ENCODE measurements around the gene OVCA2. TPM values are rescaled to one million over a fixed set of nuclear protein-coding genes. Genes with fewer than 3 reads are reported as not detected.

OVCA2 gene
- polyA plus RNA-seq, 1 donor (not counting 4 experiments of a cell fraction or from before 2014, with no cell fraction given), result 41.2 TPM

GRCh38 chr17:2042933-2043332 is 1.1 kb downstream of the OVCA2 start:
- Histone ChIP-seq H3K79me2 (ENCODE audit: control insufficient read depth, insufficient read depth, low read length) (peaks cover 16% of the 10 kb centered on the region), H3K36me3 (ENCODE audit: control insufficient read depth in 2 of 2, extremely low read depth in 1 of 2, insufficient read depth in 2 of 2, low read length in 2 of 2) (peaks cover 8 to 19% of the 10 kb centered on the region in 2 experiments), H3K4me3 (ENCODE audit: control insufficient read depth in 2 of 3, extremely low read depth in 1 of 3, insufficient read depth in 2 of 3, low read depth in 1 of 3, low read length in 3 of 3) (peak overlapping the region; percentile 63 to 79 (median 72)), H3K9me1 (ENCODE audit: control insufficient read depth, extremely low read depth, insufficient read depth, low read length) (peaks cover 3% of the 10 kb centered on the region), H4K20me1 (ENCODE audit: control insufficient read depth, extremely low read depth, insufficient read depth, low read length) (peaks cover 6% of the 10 kb centered on the region), H3K27ac (ENCODE audit: control insufficient read depth, insufficient read depth, low read length) (peak overlapping the region; percentile 76), H3K4me1 (ENCODE audit: control insufficient read depth, extremely low read depth, insufficient read depth, low read length) (peaks cover 31% of the 10 kb centered on the region), H2AFZ (ENCODE audit: control insufficient read depth, low read length) (no peak overlapping the region), H3K27me3 (ENCODE audit: control insufficient read depth, extremely low read depth, insufficient read depth, low read length) (no peaks in the 10 kb centered on the region), H3K9ac (ENCODE audit: control insufficient read depth, extremely low read depth, insufficient read depth, low read length) (peak overlapping the region; percentile 81), H3K9me3 (ENCODE audit: control insufficient read depth, low read depth, low read length) (no peaks in the 10 kb centered on the region), H3K4me2 (ENCODE audit: control insufficient read depth, extremely low read depth, insufficient read depth, low read depth, low read length) (peak overlapping the region; percentile 71)
- FAIRE-seq (peak; percentile 17), DNase-seq (ENCODE audit: low read depth, low spot score) (no peak)
- dilution Hi-C loops (cut with MboI; ENCODE audit: extremely low pct_ligation_motif_present, low sequenced_read_pairs), result no loop called here
- TF ChIP-seq EZH2 (IDR thresholded peaks at IDR 0.05; ENCODE audit: low read length), result no peak
- TF ChIP-seq, protein P1, sequence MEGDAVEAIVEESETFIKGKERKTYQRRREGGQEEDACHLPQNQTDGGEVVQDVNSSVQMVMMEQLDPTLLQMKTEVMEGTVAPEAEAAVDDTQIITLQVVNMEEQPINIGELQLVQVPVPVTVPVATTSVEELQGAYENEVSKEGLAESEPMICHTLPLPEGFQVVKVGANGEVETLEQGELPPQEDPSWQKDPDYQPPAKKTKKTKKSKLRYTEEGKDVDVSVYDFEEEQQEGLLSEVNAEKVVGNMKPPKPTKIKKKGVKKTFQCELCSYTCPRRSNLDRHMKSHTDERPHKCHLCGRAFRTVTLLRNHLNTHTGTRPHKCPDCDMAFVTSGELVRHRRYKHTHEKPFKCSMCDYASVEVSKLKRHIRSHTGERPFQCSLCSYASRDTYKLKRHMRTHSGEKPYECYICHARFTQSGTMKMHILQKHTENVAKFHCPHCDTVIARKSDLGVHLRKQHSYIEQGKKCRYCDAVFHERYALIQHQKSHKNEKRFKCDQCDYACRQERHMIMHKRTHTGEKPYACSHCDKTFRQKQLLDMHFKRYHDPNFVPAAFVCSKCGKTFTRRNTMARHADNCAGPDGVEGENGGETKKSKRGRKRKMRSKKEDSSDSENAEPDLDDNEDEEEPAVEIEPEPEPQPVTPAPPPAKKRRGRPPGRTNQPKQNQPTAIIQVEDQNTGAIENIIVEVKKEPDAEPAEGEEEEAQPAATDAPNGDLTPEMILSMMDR (optimal IDR thresholded peaks at IDR 0.05 in 1 of 3, IDR thresholded peaks at IDR 0.05 in 1 of 3, conservative IDR thresholded peaks at IDR 0.05 in 1 of 3; ENCODE audit: extremely low read depth in 1 of 3, insufficient read depth in 2 of 3, low read length in 3 of 3), result no peak

DNA sequence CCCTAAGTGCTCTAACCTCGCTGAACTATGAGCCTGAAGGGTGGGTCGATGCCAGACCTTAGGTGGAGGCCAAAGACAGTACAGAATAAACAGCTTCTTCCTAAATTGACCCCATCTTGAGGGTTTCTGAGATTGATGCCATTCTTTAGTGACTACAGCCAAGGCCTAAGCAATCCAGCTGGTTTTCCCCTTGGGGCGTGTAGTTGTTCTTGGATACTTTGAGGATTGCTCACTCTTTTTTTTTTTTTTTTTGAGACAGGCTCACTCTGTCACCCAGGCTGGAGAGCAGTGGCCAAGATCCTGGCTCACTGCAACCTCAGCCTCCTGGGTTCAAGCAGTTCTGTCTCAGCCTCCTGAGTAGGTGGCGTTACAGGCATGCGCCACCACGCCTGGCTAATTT is 2.0 kb downstream of the OVCA2 start:
- Histone ChIP-seq H3K36me3 (ENCODE audit: control insufficient read depth in 2 of 2, extremely low read depth in 1 of 2, insufficient read depth in 2 of 2, low read length in 2 of 2) (peaks cover 8 to 19% of the 10 kb centered on the region in 2 experiments), H3K4me1 (ENCODE audit: control insufficient read depth, extremely low read depth, insufficient read depth, low read length) (peaks cover 31% of the 10 kb centered on the region), H3K27me3 (ENCODE audit: control insufficient read depth, extremely low read depth, insufficient read depth, low read length) (no peaks in the 10 kb centered on the region), H2AFZ (ENCODE audit: control insufficient read depth, low read length) (no peak overlapping the region), H3K4me3 (ENCODE audit: control insufficient read depth in 2 of 3, extremely low read depth in 1 of 3, insufficient read depth in 2 of 3, low read depth in 1 of 3, low read length in 3 of 3) (peak overlapping the region in 1 of 3 experiments; percentile 1), H3K9me1 (ENCODE audit: control insufficient read depth, extremely low read depth, insufficient read depth, low read length) (peaks cover 3% of the 10 kb centered on the region), H4K20me1 (ENCODE audit: control insufficient read depth, extremely low read depth, insufficient read depth, low read length) (peaks cover 6% of the 10 kb centered on the region), H3K27ac (ENCODE audit: control insufficient read depth, insufficient read depth, low read length) (peak overlapping the region; percentile 76), H3K9me3 (ENCODE audit: control insufficient read depth, low read depth, low read length) (no peaks in the 10 kb centered on the region), H3K4me2 (ENCODE audit: control insufficient read depth, extremely low read depth, insufficient read depth, low read depth, low read length) (peak overlapping the region; percentile 71), H3K79me2 (ENCODE audit: control insufficient read depth, insufficient read depth, low read length) (peaks cover 16% of the 10 kb centered on the region), H3K9ac (ENCODE audit: control insufficient read depth, extremely low read depth, insufficient read depth, low read length) (peak overlapping the region; percentile 70)
- dilution Hi-C loops (cut with MboI; ENCODE audit: extremely low pct_ligation_motif_present, low sequenced_read_pairs), result no loop called here
- TF ChIP-seq, protein P1 (optimal IDR thresholded peaks at IDR 0.05 in 1 of 3, IDR thresholded peaks at IDR 0.05 in 1 of 3, conservative IDR thresholded peaks at IDR 0.05 in 1 of 3; ENCODE audit: extremely low read depth in 1 of 3, insufficient read depth in 2 of 3, low read length in 3 of 3), result no peak
- no peak for TF ChIP-seq EZH2 (IDR thresholded peaks at IDR 0.05; ENCODE audit: low read length)
- no peak for DNase-seq (ENCODE audit: low read depth, low spot score)
- FAIRE-seq, result peak; percentile 87

Data from keratinocyte (primary cell).